AG04449 (cell line): ENCODE results near the gene BMI1.

Source experiments
- CTCF ChIA-PET: fragments of 350-600 bp; formaldehyde crosslinking; extraction: SDS; loops from one replicate; lab custom pipeline; 2021; ENCODE audit warnings: antibody characterized with exemption; lab: Yijun Ruan, JAX
- POLR2A ChIA-PET: fragments of 400-600, 350-600 bp; formaldehyde crosslinking; extraction: SDS; loops from one replicate; lab custom pipeline; 2020; ENCODE audit warnings: antibody characterized with exemption, inconsistent platforms; lab: Yijun Ruan, JAX
- DNase-seq: peaks from one replicate; pipeline ENCODE4 v3.0.0-alpha.2; 2010; ENCODE audit warnings: low read depth, low spot score
- H3K4me3 ChIP-seq: 2 replicates; pipeline ENCODE4 v1.5.1; 2011; ENCODE audit warnings: low read depth, mild to moderate bottlenecking, control low read depth, low read length
- TF ChIP-seq, protein P1 (sequence below): IDR thresholded peaks from one replicate; pipeline ENCODE4 v1.5.1; 2011; ENCODE audit warnings: mild to moderate bottlenecking, moderate library complexity, low read length, control low read depth, inconsistent platforms; ENCODE audit not compliant: insufficient read depth; ENCODE audit errors: missing control alignments

BMI1 gene

DNA sequence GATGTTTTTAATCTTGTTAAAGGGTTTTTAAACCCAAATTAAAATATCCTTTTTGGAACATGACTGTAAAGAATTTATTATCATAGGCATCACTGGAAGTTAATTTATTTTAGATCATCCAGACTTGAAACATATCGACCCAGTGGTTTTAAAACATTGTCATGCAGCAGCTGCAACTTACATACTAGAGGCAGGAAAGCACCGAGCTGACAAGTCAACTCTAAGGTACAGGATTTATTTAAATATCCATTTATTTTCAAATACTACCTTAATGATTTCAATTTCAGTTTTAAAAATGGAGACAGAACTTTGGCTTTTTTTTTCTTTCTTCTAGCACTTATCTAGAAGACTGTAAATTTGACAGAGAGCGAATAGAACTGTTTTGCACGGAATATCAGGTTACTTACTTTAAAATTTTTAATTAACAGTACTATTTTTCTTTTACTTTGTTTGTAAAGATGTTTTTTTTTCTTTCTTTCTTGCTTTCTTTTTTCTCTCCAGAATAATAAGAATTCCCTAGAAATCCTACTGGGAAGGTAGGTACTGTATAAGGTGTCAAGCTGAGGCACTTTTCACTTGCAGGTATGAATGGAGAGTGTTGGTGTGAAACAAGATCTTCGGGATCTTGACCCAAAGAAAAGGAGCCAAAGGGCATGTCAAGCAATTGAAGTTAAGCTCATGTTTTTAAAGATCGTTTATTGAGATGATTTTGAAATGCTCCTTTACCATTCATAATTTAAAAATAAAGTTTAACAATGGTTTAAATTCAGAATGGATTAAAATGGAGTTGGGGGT, 2.9 kb upstream of the BMI1 start:
- CTCF ChIA-PET, result no interaction called here
- TF ChIP-seq, protein P1, sequence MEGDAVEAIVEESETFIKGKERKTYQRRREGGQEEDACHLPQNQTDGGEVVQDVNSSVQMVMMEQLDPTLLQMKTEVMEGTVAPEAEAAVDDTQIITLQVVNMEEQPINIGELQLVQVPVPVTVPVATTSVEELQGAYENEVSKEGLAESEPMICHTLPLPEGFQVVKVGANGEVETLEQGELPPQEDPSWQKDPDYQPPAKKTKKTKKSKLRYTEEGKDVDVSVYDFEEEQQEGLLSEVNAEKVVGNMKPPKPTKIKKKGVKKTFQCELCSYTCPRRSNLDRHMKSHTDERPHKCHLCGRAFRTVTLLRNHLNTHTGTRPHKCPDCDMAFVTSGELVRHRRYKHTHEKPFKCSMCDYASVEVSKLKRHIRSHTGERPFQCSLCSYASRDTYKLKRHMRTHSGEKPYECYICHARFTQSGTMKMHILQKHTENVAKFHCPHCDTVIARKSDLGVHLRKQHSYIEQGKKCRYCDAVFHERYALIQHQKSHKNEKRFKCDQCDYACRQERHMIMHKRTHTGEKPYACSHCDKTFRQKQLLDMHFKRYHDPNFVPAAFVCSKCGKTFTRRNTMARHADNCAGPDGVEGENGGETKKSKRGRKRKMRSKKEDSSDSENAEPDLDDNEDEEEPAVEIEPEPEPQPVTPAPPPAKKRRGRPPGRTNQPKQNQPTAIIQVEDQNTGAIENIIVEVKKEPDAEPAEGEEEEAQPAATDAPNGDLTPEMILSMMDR, result no peak
- POLR2A ChIA-PET, result no interaction called here
- DNase-seq, result no peak
- H3K4me3 ChIP-seq, result no peak overlapping the region

DNA sequence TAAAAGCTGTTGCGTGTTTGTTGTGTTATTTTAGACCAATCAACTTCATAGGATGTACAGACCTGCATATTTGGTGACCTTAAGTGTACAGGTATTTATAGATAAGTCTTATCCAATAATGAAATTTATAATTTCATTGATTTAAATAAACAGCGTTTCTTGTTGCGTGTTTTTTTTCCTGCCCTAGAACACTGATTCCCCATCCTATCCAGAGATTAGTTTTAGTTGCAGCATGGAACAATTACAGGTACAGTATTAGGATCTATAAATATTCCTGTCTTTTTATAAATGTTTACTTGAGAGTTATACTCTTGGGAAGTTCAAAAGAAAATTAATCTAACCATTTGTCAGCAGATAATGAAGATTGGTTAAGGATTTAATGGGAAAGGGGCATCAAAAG, 2.1 kb upstream of the BMI1 start:
- TF ChIP-seq, protein P1, result no peak
- ChIA-PET POLR2A (interaction anchor here (1.8 kb wide), 1 partner anchor 118 kb away, joined by 4 read pairs; no protein-coding TSS in a partner anchor), CTCF (interaction anchor here (1.5 kb wide), 1 partner anchor 669 kb away, joined by 5 read pairs; no protein-coding TSS in a partner anchor)
- H3K4me3 ChIP-seq, result no peak overlapping the region
- DNase-seq, result no peak

DNA sequence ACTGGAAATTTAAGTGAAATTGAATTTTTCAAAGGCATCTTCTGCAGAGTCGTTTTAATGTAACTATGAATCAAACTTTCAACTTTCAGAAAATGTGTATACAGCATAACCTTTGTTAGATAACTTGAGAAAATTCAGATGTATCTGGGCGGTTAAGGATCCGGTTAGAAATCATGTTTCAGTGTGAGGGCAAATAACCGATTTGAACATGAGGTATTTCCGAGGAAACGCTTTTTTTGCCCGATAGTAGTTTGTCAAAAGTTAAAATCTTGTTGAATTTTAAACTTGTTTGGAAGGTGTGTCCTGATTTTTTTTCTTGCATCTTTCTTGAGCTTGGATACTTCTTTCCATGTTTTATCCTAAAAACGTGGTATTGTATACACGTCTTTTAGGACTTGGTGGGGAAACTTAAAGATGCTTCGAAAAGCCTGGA, 1.3 kb upstream of the BMI1 start:
- TF ChIP-seq, protein P1, result no peak
- POLR2A ChIA-PET, result interaction anchor here (1.8 kb wide), 1 partner anchor 117 kb away, joined by 4 read pairs; no protein-coding TSS in a partner anchor
- CTCF ChIA-PET, result interaction anchor here (1.5 kb wide), 1 partner anchor 668 kb away, joined by 5 read pairs; no protein-coding TSS in a partner anchor
- no peak for DNase-seq
- H3K4me3 ChIP-seq, result no peak overlapping the region

DNA sequence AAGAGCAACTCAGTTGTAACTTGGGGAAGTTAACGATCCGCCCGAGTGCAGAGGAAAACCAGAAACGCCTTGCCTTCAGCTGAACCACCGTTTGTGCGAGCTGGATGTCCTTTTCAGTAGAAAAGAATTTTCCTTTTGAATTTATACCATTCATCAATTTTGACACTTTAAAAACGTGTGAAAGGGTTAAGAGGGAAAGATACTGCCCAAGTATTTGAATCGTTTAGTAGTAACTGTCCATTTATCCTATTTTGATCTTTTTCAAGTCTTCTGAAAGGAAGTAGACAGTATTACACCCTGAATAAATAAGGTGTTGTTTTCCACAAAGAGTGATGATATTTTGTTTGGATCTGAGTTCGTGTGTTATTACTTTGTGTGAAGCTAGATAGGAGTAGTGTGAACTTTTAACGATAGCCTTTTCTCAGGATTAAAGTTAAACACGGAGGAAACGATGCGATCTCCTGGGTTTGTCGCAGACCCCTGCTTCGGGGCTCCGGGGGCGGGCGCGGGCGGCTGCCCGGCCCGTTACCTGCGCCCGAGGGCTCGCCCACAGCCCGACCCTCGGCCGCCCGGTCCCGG, 830 bp upstream of the BMI1 start:
- TF ChIP-seq, protein P1, result no peak
- DNase-seq, result no peak
- POLR2A ChIA-PET, result interaction anchor here (1.8 kb wide), 1 partner anchor 117 kb away, joined by 4 read pairs; no protein-coding TSS in a partner anchor
- CTCF ChIA-PET, result interaction anchor here (1.5 kb wide), 1 partner anchor 668 kb away, joined by 5 read pairs; no protein-coding TSS in a partner anchor
- H3K4me3 ChIP-seq, result peak overlapping the region; percentile 66

DNA sequence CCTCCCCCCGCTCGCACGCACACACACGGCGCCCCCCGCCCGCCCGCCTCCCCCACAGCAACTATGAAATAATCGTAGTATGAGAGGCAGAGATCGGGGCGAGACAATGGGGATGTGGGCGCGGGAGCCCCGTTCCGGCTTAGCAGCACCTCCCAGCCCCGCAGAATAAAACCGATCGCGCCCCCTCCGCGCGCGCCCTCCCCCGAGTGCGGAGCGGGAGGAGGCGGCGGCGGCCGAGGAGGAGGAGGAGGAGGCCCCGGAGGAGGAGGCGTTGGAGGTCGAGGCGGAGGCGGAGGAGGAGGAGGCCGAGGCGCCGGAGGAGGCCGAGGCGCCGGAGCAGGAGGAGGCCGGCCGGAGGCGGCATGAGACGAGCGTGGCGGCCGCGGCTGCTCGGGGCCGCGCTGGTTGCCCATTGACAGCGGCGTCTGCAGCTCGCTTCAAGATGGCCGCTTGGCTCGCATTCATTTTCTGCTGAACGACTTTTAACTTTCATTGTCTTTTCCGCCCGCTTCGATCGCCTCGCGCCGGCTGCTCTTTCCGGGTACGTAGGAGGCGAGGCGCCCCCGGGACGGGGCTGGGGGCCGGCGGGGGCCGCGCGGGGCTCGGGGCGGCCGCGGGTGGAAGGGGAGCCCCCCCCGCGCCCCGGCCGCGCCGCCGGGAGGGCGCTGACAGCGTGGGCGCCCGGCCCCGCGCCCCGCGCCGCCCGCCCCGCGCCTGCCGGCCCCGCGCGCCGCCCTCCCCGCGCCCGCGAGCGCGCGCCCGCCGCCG, 441 bp downstream of the BMI1 start:
- no peak for DNase-seq
- POLR2A ChIA-PET, result interaction anchor here (2.0 kb wide), 1 partner anchor 19 kb away, joined by 9 read pairs; no protein-coding TSS in a partner anchor

More for the DNA sequence above, 441 bp downstream of the BMI1 start:
- CTCF ChIA-PET, result interaction anchor here (1.4 kb wide), 1 partner anchor 229 kb away, joined by 3 read pairs; no protein-coding TSS in a partner anchor
- peak overlapping the region; percentile 66 for H3K4me3 ChIP-seq
- TF ChIP-seq, protein P1, result no peak
